Mesenteric fat pad (tissue), 1 donor: ENCODE measurements around the gene HVCN1. TPM values are rescaled to one million over a fixed set of nuclear protein-coding genes. Genes with fewer than 3 reads are reported as not detected.
"Not testable (repeated sequence)": the region's sequence is repeated elsewhere in the genome, so short reads cannot be mapped to it uniquely, and the experiment has no call there.

Experiments
- DNase-seq: peaks from one replicate; pipeline ENCODE4 v3.0.0-alpha.2; 2020; ENCODE audit warnings: low spot score
- total RNA-seq: library from RNA; stranded (reverse); fragmentation: NEBNext Ultra II Directional; extraction: Animal tissue kit (Norgen Biotek cat#: 25700); gene quantifications from one replicate; pipeline ENCODE4 v1.2.1, GENCODE V29; 2021
- donor health status: DM: yes; HTN: yes; CAD: no.

Gene HVCN1
- total RNA-seq, 1 donor from 2014 or later, result 4.2 TPM

- no peak for DNase-seq
Measured at GRCh38 chr12:110668480-110669192, 20.3 kb downstream of the HVCN1 start.

GRCh38 chr12:110667671-110668070 is 21.2 kb downstream of the HVCN1 start:
- no peak for DNase-seq

- no peak for DNase-seq
Measured at GRCh38 chr12:110666892-110667291, 22.0 kb downstream of the HVCN1 start.

GRCh38 chr12:110661337-110661972 is 27.5 kb downstream of the HVCN1 start:
- DNase-seq, result no peak

- no peak for DNase-seq
Measured at GRCh38 chr12:110658878-110659277, 30.0 kb downstream of the HVCN1 start.

- DNase-seq, result no peak
Measured at GRCh38 chr12:110658242-110658641, 30.7 kb downstream of the HVCN1 start.

DNA sequence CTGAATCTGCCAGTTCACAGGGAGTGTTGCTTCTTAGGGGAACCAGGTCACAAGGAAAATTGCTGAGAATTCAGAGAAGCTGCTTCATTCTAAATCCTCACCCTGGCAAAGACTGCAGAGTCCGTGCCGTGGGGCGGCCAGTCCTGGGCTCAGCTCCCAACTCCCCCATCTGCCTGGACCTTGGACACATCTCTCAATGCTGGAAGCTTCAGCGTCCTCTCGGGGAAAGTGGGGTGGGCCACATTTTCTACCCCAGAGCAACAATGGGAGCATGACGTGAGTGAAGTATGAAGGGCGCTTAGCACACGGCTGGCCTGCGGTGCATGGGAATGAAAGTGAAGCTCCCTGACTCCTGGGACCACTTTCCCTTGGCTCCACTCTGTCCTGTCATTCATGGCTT is 31.2 kb downstream of the HVCN1 start:
- no peak for DNase-seq

DNA sequence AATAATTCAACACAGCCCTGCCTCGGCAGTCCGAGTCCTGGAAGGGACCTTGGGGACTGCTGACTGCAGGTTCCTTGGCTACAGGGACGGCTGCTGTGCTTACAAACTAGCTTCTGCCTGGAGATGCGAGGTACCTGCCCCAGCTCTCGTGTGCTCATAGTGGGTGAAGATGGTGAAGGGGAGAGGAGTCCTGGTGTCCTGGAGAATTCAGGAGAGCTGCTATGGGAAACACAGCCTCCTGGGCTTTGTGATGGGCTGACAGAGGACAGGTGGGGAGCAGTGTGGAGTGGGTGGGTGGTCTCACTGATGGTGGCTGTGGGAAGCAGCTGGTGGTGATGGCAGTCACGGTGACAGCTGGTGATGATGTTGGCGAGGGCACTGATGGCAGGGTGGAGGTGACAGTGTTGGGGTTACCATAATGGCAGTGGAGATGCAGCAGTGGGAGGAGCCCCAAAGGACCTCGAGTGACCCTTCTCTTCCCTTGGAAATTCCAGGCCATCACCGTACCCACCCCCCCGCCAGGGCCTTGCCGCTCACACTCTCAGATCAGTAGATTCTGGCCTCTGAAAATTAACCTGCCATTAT is 32.8 kb downstream of the HVCN1 start:
- no peak for DNase-seq

DNA sequence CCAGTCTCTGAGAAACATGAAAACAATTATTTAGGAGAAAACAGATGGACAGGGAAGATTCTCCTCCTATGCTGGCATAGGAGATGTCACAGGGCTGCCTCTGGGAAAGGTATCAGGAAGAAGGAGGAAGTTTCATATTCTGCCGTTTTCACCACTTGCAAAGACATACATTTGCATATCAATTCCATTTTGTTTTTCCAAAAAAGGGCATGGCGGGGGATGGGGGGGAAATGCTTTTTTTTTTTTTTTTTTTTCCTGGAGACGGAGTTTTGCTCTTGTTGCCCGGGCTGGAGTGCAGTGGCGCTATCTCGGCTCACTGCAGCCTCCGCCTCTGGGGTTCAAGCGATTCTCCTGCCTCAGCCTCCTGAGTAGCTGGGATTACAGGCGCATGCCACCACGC is 34.7 kb downstream of the HVCN1 start:
- not testable (repeated sequence) for DNase-seq

- no peak for DNase-seq
Measured at GRCh38 chr12:110649341-110649847, 39.5 kb downstream of the HVCN1 start.

DNA sequence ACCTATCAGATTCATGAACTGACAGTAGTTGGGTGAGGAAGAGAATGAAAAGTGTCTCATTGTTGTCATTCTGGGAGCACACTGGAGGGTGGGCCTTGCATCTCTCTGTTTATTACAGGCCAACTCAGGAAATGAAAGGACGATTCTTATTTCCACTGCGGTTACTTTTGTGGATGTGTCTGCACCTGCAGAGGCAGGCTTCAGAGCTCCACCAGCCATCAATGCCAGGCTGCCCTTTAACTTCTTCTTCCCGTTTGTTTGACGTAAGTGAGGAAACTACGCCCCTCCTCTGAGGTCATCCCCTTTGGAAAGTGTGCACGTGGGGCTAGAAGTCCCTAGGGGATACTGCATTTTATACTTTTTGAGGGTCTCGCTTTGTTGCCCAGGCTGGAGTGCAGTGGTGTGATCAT is 41.3 kb downstream of the HVCN1 start:
- DNase-seq, result no peak

GRCh38 chr12:110641521-110641920 is 47.4 kb downstream of the HVCN1 start:
- DNase-seq, result no peak

DNA sequence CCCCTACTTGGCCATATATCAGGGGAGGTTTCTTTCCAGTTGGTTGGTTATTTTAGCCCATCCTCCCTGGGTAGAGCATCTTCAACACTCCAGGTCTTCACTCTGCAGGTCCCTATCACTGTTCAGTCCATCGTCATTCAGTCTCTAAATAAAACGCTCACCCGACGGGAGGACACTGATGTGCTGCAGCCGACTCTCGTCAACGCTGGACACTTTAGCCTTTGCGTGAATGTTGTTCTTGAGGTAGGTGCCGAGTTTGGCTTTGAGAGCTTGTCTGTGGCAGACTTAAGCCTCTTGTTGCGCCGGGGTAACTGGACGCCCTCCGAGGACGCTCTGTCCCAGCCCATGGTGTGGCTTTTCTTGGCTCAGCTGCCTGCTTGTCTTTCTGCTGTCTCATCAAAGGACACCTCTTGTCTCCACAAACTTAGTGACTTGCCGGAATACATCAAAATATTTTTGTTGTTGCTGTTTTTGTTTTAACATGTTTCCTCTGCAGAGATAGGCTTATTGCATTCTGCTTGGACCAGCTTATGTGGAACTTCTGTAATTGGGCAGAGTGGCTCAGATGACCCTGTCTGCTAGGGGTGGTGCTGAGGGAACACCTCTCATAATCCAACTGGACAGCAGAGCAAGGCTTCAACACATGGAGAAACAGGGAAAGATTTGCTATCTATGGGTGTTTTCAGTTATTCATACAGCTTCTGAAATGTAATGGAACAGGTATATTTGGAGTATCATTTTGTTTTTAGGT is 48.5 kb downstream of the HVCN1 start:
- DNase-seq, result no peak

DNA sequence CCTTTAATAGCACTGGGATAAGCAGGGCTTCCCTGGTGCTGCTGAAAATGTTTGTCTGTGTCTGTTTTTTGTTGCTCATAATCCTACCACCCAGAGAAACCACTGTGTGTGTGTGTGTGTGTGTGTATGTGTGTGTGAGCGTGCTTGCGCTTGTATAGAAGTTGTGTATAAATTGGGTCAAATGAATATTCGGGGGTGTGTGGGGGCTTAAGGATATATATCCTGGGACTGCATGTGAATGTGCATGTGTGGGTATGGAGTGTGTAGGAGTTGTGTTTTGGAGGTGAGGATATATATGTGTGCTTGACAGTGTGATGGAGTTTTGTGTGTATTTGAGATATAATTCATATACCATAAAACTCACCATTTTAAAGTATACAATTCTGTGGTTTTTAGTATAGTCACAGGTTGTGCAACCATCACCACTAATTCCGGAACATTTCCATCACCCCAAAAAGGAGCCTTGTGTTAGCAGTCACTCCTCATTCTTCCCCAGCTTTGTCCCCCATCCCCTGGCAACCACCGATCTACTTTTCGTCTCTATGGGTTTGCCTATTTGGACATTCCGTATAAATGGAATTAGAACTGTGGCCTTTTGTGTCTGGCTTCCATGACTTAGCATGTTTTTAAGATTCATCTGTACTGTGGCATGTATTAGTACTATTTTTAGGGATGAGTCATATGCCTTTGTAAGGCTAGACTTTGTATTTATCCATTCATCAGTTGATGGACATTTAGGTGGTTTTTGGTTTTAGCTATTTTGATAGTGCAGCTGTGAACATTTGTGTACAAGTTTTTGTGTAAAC is 49.4 kb downstream of the HVCN1 start:
- no peak for DNase-seq

- no peak for DNase-seq
Measured at GRCh38 chr12:110638796-110639195, 50.1 kb downstream of the HVCN1 start.

- no peak for DNase-seq
Measured at GRCh38 chr12:110637869-110638441, 51.0 kb downstream of the HVCN1 start.

- no peak for DNase-seq
Measured at GRCh38 chr12:110636516-110636915, 52.4 kb downstream of the HVCN1 start.

- no peak for DNase-seq
Measured at GRCh38 chr12:110635055-110635454, 53.9 kb downstream of the HVCN1 start.

- DNase-seq, result no peak
Measured at GRCh38 chr12:110627500-110628195, 61.3 kb downstream of the HVCN1 start.

- no peak for DNase-seq
Measured at GRCh38 chr12:110622582-110622981, 66.3 kb downstream of the HVCN1 start.
